ENCODE results near the gene RITA1. TPM values are rescaled to one million over a fixed set of nuclear protein-coding genes. Genes with fewer than 3 reads are reported as not detected.
A peak's percentile ranks its signal among the peaks of the same experiment; 100 is the strongest.

Gene RITA1
- polyA plus RNA-seq, 2 of the 4 experiments (the other 2 are of a cell fraction), result 18.6 to 20.5 TPM

DNA sequence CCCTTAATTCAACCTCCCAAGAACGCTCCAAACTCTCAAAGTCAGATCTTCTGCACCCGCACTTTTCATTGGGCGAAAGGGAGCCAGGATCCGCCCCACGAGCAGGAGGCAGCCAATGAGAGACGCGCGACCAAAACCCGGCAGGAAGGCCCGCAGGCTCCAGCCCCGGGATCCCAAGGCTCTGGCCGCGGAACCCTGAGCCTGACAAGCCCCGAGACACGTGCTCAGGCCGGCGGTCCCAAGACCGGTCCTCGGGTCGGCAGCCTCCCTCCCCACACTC is 681 bp upstream of the RITA1 start:
- Histone ChIP-seq H3K9me3 (no peaks in the 10 kb centered on the region), H3K4me2 (peak overlapping the region; percentile 78), H3K27ac (peak overlapping the region; percentile 96 to 98), H3K4me3 (peak overlapping the region; percentile 89), H3K4me1 (peaks cover 20% of the 10 kb centered on the region)
- TF ChIP-seq TFCP2L1 (CRISPR knock-in tag; IDR thresholded peaks at IDR 0.05) (no peak), JUN (IDR thresholded peaks at IDR 0.05) (no peak), ZC3H11A (IDR thresholded peaks at IDR 0.05) (no peak), E2F6 (IDR thresholded peaks at IDR 0.05; ENCODE audit: borderline replicate concordance, low read depth) (peak; percentile 62; the same call in 1 of the 2 replicates), MYC (IDR thresholded peaks at IDR 0.05; ENCODE audit: borderline replicate concordance, low read length) (peak; percentile 80; the same call in 1 of the 2 replicates)
- TF ChIP-seq, protein P1, sequence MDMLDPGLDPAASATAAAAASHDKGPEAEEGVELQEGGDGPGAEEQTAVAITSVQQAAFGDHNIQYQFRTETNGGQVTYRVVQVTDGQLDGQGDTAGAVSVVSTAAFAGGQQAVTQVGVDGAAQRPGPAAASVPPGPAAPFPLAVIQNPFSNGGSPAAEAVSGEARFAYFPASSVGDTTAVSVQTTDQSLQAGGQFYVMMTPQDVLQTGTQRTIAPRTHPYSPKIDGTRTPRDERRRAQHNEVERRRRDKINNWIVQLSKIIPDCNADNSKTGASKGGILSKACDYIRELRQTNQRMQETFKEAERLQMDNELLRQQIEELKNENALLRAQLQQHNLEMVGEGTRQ (IDR thresholded peaks at IDR 0.05), result peak; percentile 83
- TF ChIP-seq, protein P2, sequence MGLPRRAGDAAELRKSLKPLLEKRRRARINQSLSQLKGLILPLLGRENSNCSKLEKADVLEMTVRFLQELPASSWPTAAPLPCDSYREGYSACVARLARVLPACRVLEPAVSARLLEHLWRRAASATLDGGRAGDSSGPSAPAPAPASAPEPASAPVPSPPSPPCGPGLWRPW (IDR thresholded peaks at IDR 0.05), result no peak
- 4% methylated on average over 9 of the region's 20 CpGs for WGBS (ENCODE audit: missing lambda C conversion rate)
- ChIA-PET CTCF (interaction anchor here (0.8 to 3.7 kb wide), 4 partner anchors 11 to 136 kb away, joined by 3 to 20 read pairs (median 4); no protein-coding TSS in a partner anchor), POLR2A (interaction anchor here (0.7 to 2.4 kb wide), 7 partner anchors 10 to 237 kb away, joined by 3 to 12 read pairs (median 4); partner anchors contain the start of genes SDSL and TPCN1)
- FAIRE-seq (no peak), DNase-seq (ENCODE audit: low read depth in 1 of 2, low spot score in 1 of 2) (peak; percentile 90 to 93), ATAC-seq (peak; percentile 94)

GRCh38 chr12:113186033-113186365 is 478 bp downstream of the RITA1 start:
- CTCF ChIA-PET, result interaction anchor here (0.5 to 3.7 kb wide), 6 partner anchors 9 to 727 kb away, joined by 3 to 20 read pairs (median 6); no protein-coding TSS in a partner anchor
- peaks cover 27% of the 10 kb centered on the region for H3K4me1 ChIP-seq
- ATAC-seq (peak in 1 of 2 experiments; percentile 0; a peak in 2 of 6 replicates), FAIRE-seq (no peak), DNase-seq (ENCODE audit: low read depth in 1 of 2, low spot score in 1 of 2) (peak in 1 of 2 experiments; percentile 55)
- no peaks in the 10 kb centered on the region for H3K9me3 ChIP-seq
- POLR2A ChIA-PET, result interaction anchor here (0.6 to 2.4 kb wide), 9 partner anchors 8 to 236 kb away, joined by 3 to 12 read pairs (median 4); partner anchors contain the start of genes SDSL and TPCN1
- H3K27ac ChIP-seq, result peak overlapping the region; percentile 96 to 98
- H3K4me2 ChIP-seq, result peak overlapping the region; percentile 78
- WGBS (ENCODE audit: missing lambda C conversion rate), result 6% methylated on average over 11 of the region's 11 CpGs
- TF ChIP-seq KDM1A (IDR thresholded peaks at IDR 0.05; ENCODE audit: low read depth), result peak; percentile 86; the same call in 1 of the 2 replicates
- TF ChIP-seq RNF2 (IDR thresholded peaks at IDR 0.05; ENCODE audit: borderline replicate concordance, low read depth), result no peak
- peak overlapping the region; percentile 89 for H3K4me3 ChIP-seq

DNA sequence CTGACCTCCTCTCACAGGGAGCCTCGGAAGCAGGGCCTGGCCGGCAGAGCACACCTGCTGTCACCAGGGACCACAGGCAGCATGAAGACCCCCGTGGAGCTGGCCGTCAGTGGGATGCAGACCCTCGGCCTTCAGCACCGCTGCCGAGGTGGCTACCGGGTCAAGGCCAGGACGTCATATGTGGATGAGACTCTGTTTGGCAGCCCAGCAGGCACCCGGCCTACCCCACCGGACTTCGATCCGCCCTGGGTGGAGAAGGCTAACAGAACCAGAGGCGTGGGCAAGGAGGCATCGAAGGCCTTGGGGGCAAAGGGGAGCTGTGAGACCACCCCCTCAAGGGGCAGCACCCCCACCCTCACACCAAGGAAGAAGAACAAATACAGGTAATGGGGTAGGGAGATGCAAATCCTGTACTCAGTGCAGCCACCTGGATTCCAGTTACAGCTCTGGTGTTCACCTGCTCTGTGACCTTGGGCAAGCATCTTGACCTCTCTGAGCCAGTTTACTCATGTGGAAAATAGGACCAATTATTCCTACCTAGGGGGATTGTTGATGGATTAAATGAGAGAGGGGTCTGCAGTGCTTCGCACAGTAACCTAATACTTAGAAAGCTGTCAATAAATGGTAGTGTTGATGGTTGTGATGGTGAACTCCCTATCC is 1.3 kb downstream of the RITA1 start:
- H3K4me1 ChIP-seq, result peaks cover 29% of the 10 kb centered on the region
- no peak for ATAC-seq
- TF ChIP-seq ZFP36 (IDR thresholded peaks at IDR 0.05; ENCODE audit: borderline replicate concordance, partially characterized antibody) (peak; percentile 49), FOSB (CRISPR knock-in tag; IDR thresholded peaks at IDR 0.05) (no peak)
- H3K4me2 ChIP-seq, result peak overlapping the region; percentile 78
- POLR2A ChIA-PET, result interaction anchor here (0.6 to 1.3 kb wide), 3 partner anchors 10 to 36 kb away, joined by 3 to 4 read pairs (median 3); partner anchors contain the start of gene TPCN1
- 84% methylated on average over 5 of the region's 16 CpGs for WGBS (ENCODE audit: missing lambda C conversion rate)
- CTCF ChIA-PET, result interaction anchor here (0.9 to 3.4 kb wide), 7 partner anchors 9 to 238 kb away, joined by 3 to 11 read pairs (median 3); no protein-coding TSS in a partner anchor
- peak overlapping the region; percentile 89; the same call in 2 of the 3 replicates for H3K4me3 ChIP-seq
- no peaks in the 10 kb centered on the region for H3K9me3 ChIP-seq
- no peak for FAIRE-seq
- peak overlapping the region in 1 of 2 experiments; percentile 98; a peak in 3 of 6 replicates for H3K27ac ChIP-seq
- DNase-seq (ENCODE audit: low read depth in 1 of 2, low spot score in 1 of 2), result no peak

- WGBS (ENCODE audit: missing lambda C conversion rate), result 75% methylated on average over 2 of the region's 2 CpGs
- FAIRE-seq, result no peak
- POLR2A ChIA-PET, result interaction anchor here (0.7 kb wide), 1 partner anchor 232 kb away, joined by 6 read pairs; no protein-coding TSS in a partner anchor
These were observed 3.8 kb downstream of the RITA1 start for GRCh38 chr12:113189361-113189760.

More at GRCh38 chr12:113189361-113189760, 3.8 kb downstream of the RITA1 start:
- no peak for DNase-seq (ENCODE audit: low read depth in 1 of 2, low spot score in 1 of 2)
- CTCF ChIA-PET, result interaction anchor here (1.4 to 2.2 kb wide), 3 partner anchors 11 to 15 kb away, joined by 4 to 7 read pairs (median 4); no protein-coding TSS in a partner anchor
- peaks cover 37% of the 10 kb centered on the region for H3K4me1 ChIP-seq
- TF ChIP-seq FOXS1 (CRISPR knock-in tag; IDR thresholded peaks at IDR 0.05) (no peak), HOXA7 (CRISPR knock-in tag; IDR thresholded peaks at IDR 0.05) (no peak), CBX8 (IDR thresholded peaks at IDR 0.05) (no peak), RAD21 (conservative IDR thresholded peaks at IDR 0.05 in 1 of 2, IDR thresholded peaks at IDR 0.05 in 1 of 2) (no peak), BHLHE40 (IDR thresholded peaks at IDR 0.05; ENCODE audit: low read depth, low read length) (no peak), JUN (IDR thresholded peaks at IDR 0.05) (no peak)
- TF ChIP-seq, protein P2 (IDR thresholded peaks at IDR 0.05), result no peak
- TF ChIP-seq, protein P3, sequence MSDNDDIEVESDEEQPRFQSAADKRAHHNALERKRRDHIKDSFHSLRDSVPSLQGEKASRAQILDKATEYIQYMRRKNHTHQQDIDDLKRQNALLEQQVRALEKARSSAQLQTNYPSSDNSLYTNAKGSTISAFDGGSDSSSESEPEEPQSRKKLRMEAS (IDR thresholded peaks at IDR 0.05), result no peak
- H3K27ac ChIP-seq, result no peak overlapping the region
- no peak for ATAC-seq
- no peaks in the 10 kb centered on the region for H3K9me3 ChIP-seq
- H3K4me2 ChIP-seq, result no peak overlapping the region
- no peak overlapping the region for H3K4me3 ChIP-seq
